GM21390 (cell line): ENCODE data around the gene TPI1.

Experiments used
- ATAC-seq: cut with Tn5 transposase; IDR thresholded peaks from one replicate; pipeline ENCODE4 v1.9.1; 2021; ENCODE audit not compliant: unreplicated experiment

The TPI1 gene

DNA sequence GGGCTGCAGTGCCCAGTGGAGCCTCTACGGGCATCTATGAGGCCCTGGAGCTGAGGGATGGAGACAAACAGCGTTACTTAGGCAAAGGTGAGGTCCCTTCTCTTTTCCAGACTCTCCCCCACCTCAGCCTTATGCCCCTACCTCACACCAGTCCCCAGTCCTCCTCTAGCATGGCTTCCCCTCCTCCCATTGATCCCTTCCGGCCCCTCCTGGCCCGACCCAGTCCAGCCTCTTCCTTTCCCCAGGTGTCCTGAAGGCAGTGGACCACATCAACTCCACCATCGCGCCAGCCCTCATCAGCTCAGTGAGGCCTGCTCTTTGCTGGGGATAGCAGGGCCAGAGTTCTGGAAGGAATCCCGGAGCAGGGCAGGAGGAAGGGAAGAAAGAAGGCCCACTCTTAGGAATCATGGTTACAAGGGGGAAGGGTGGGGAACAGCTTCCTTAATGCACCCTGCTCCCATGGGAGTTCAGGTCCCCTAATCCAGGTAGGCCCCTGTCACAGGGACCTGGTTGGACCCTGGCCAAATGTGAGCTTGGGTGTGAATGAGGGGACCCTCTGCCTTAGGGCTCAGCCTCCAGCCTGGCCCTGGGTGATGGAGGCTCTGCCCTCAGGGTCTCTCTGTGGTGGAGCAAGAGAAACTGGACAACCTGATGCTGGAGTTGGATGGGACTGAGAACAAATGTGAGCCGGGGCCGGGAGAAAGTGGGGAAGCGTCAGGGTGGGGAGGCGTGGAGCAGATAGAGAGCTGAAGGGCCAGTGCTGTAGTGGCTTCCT is 49.3 kb downstream of the TPI1 start:
- ATAC-seq, result no peak

DNA sequence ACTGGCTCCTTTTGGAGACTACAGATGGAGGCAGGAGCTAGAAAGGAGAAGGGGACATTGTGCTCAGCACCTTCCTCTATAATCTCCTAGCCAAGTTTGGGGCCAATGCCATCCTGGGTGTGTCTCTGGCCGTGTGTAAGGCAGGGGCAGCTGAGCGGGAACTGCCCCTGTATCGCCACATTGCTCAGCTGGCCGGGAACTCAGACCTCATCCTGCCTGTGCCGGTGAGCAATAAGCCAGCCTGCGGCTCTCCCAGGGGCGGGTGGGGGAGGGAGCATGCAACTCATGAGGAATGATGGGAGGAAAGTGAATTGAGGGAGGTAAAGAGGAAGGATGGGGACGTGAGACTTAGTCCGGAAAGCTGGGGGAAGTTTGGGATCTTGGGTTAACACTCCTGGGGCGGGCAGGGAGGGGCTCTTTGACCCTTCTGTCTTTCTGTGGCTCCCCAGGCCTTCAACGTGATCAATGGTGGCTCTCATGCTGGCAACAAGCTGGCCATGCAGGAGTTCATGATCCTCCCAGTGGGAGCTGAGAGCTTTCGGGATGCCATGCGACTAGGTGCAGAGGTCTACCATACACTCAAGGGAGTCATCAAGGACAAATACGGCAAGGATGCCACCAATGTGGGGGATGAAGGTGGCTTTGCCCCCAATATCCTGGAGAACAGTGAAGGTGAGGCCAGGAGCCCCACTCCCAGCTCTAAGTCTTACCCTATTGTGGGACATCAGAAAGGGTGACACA is 50.3 kb downstream of the TPI1 start:
- ATAC-seq, result no peak

DNA sequence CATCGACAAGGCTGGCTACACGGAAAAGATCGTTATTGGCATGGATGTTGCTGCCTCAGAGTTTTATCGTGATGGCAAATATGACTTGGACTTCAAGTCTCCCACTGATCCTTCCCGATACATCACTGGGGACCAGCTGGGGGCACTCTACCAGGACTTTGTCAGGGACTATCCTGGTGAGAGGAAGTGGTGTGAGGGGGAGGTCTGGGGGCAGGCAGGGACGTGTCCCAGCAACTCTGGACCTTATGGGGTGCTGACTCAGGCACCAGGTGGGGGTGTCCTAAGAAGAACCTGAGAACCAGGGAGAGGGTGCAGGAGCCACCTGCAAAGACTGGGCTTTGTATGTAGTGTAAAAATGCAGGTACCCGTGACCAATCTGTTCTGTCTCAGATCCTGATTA is 52.3 kb downstream of the TPI1 start:
- no peak for ATAC-seq
